ENCODE results near the gene SORCS2. TPM values are rescaled to one million over a fixed set of nuclear protein-coding genes. Genes with fewer than 3 reads are reported as not detected.

The SORCS2 gene
- total and polyA plus RNA-seq, 3 donors from 2014 or later = 2.7 to 4.6 (median 2.9) TPM

DNA sequence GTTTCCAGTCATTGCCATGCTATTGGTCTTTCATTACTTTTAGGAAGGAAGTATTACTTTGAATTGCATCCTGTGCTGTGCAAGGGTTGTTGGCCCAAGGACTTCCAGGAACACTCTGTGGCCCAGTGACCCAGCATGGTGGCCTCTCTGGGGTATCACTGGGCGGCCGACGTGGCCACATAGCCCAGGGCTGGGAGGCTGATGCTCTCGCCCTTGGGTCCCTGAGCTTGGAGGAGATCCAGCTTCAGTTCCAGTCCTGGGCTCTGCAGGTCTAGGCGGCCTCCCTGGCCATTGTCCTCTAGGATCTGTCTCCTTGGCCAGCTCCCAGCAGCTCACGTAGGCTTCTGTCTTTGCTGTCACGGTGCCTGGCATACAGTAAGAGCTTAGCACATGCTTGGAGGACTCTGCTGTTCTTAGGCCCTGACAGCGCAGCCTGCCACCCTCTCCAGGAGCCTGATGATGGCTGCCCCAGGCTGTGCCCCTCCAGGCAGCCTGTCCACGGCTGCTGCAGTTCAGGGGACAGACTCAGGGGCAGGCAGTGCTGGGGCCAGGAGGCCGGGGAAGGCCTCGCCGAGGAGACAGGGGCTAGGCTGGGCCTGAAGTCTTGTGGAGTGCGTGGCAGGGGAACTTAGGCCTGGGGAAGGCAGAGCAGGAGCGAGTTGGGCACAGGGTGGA, 42.2 kb downstream of the SORCS2 start:
- H3K27ac ChIP-seq = no peak overlapping the region
- H3K27me3 ChIP-seq = no peaks in the 10 kb centered on the region
- intact Hi-C loops (cut with DNase I; ENCODE audit: low total_unique reads) = no loop called here
- 84 to 93% methylated on average over 9 to 13 of the region's 14 CpGs for WGBS, 2 donors
- no peaks in the 10 kb centered on the region for H3K36me3 ChIP-seq (ENCODE audit: low read depth, missing control alignments)
- TF ChIP-seq POLR2A (IDR thresholded peaks at IDR 0.05) = no peak
- TF ChIP-seq, protein P1, sequence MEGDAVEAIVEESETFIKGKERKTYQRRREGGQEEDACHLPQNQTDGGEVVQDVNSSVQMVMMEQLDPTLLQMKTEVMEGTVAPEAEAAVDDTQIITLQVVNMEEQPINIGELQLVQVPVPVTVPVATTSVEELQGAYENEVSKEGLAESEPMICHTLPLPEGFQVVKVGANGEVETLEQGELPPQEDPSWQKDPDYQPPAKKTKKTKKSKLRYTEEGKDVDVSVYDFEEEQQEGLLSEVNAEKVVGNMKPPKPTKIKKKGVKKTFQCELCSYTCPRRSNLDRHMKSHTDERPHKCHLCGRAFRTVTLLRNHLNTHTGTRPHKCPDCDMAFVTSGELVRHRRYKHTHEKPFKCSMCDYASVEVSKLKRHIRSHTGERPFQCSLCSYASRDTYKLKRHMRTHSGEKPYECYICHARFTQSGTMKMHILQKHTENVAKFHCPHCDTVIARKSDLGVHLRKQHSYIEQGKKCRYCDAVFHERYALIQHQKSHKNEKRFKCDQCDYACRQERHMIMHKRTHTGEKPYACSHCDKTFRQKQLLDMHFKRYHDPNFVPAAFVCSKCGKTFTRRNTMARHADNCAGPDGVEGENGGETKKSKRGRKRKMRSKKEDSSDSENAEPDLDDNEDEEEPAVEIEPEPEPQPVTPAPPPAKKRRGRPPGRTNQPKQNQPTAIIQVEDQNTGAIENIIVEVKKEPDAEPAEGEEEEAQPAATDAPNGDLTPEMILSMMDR (IDR thresholded peaks at IDR 0.05) = no peak
- H3K4me1 ChIP-seq = peaks cover 10% of the 10 kb centered on the region
- no peaks in the 10 kb centered on the region for H3K9me3 ChIP-seq
- no peak for DNase-seq
- no peak overlapping the region for H3K4me3 ChIP-seq

DNA sequence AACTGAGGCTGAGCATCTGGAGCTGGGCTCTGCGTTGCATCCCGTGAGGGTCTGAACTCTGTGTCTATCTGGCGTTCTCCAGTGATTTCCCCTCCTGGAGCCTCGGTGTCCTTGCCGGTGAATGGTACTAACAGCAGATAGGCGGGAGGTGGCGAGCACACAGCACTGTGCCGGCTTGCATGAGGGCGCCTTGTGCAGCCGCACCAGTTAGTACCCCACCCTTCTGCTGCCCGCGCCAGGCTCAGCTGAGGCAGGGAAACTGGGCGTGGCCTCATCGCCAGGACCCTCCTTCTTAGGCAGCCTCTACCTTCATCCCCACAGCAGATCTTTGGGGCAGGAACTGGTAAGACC, 42.7 kb downstream of the SORCS2 start:
- Histone ChIP-seq H3K27ac (no peak overlapping the region), H3K4me3 (no peak overlapping the region), H3K4me1 (peaks cover 10% of the 10 kb centered on the region), H3K9me3 (no peaks in the 10 kb centered on the region), H3K27me3 (no peaks in the 10 kb centered on the region), H3K36me3 (ENCODE audit: low read depth, missing control alignments) (no peaks in the 10 kb centered on the region)
- no peak for TF ChIP-seq POLR2A (IDR thresholded peaks at IDR 0.05)
- TF ChIP-seq, protein P1 (IDR thresholded peaks at IDR 0.05) = no peak
- intact Hi-C loops (cut with DNase I; ENCODE audit: low total_unique reads) = no loop called here
- no peak for DNase-seq
- 92 to 93% methylated on average over 9 to 14 of the region's 14 CpGs for WGBS, 2 donors

DNA sequence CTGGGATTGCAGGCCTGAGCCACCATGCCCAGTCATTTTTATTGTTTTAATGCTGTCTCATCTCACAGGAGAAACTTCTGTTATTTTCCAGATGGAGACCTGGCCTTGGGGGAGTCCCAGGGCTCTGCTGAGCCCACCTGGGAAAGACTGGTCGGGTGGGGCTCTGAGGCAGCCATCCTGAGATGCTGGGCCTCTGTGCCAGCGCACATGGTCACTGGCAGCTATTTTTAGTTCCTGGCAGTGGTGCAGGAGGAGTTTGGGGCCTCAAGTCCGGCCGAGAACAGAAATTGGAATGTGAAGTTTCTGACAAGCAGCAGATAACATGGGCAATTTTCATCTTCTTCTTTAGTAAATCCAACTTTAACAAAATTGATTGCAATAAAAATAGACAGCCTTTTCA, 44.5 kb downstream of the SORCS2 start:
- peak; percentile 40 for DNase-seq
- WGBS, 2 donors = 22 to 31% methylated on average over 4 of the region's 4 CpGs
- H3K4me1 ChIP-seq = peaks cover 10% of the 10 kb centered on the region
- no peaks in the 10 kb centered on the region for H3K9me3 ChIP-seq
- H3K4me3 ChIP-seq = no peak overlapping the region
- H3K27me3 ChIP-seq = no peaks in the 10 kb centered on the region
- intact Hi-C loops (cut with DNase I; ENCODE audit: low total_unique reads) = no loop called here
- no peak overlapping the region for H3K27ac ChIP-seq
- H3K36me3 ChIP-seq (ENCODE audit: low read depth, missing control alignments) = no peaks in the 10 kb centered on the region
- TF ChIP-seq, protein P1 (IDR thresholded peaks at IDR 0.05) = no peak
- TF ChIP-seq POLR2A (IDR thresholded peaks at IDR 0.05) = no peak

DNA sequence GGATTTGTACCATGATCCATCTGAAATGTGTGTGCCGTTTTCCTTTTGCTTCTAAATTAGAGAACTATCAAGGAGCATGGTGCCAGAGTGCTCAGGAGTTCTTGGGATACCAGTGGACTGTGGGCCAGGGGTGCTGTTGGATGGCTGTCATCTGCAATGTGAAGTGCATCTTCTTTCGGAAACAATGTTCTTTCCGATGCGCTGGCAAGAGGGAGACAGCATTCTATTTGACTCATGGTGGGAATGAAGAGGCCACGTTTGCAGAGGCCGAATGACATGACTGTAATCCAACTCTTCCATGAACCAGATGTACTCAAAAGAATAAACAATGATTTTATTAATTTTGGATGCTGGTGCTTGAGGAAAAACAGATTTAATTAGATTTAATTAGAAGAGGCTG, 45.5 kb downstream of the SORCS2 start:
- H3K9me3 ChIP-seq = no peaks in the 10 kb centered on the region
- H3K4me1 ChIP-seq = peaks cover 10% of the 10 kb centered on the region
- H3K27ac ChIP-seq = no peak overlapping the region
- TF ChIP-seq POLR2A (IDR thresholded peaks at IDR 0.05) = no peak
- TF ChIP-seq, protein P1 (IDR thresholded peaks at IDR 0.05) = no peak
- no peaks in the 10 kb centered on the region for H3K27me3 ChIP-seq
- no peak for DNase-seq
- no peaks in the 10 kb centered on the region for H3K36me3 ChIP-seq (ENCODE audit: low read depth, missing control alignments)
- intact Hi-C loops (cut with DNase I; ENCODE audit: low total_unique reads) = no loop called here
- no peak overlapping the region for H3K4me3 ChIP-seq
- WGBS, 2 donors = 63 to 67% methylated on average over 6 of the region's 6 CpGs

DNA sequence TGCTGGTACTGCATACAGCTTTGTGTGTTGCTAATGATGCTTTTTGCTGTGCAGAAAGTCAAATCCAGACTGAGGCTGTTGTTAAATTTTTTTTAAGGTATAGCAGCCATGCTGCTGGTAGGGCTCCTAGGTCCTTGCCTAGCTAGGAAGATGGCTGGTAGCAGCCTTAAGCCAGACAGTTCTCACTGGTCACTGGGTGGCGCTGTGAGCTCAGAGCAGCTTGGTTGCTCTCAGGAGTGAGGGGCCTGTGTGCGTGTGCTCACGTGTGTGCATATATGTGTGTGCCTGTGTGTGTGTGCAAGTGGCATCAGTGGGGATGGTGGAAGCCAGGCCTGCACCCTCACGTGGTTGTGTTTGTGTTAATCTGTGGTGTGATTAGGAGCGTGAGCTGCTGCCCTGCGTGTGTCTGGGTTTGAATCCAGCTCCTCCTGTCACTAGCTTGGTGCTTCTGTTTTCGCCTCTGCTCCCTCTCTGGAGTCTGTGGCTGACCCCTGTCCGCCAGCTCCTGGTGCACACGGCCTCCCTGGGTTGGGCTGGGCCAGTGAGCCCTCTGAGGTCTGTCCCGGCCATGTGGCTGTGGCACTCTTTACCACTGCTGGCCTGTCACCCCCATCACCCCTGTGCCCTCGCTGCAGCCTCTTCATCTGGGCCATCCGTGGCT, 46.1 kb downstream of the SORCS2 start:
- DNase-seq = no peak
- intact Hi-C loops (cut with DNase I; ENCODE audit: low total_unique reads) = no loop called here
- peaks cover 10% of the 10 kb centered on the region for H3K4me1 ChIP-seq
- H3K9me3 ChIP-seq = no peaks in the 10 kb centered on the region
- no peak overlapping the region for H3K27ac ChIP-seq
- H3K36me3 ChIP-seq (ENCODE audit: low read depth, missing control alignments) = no peaks in the 10 kb centered on the region
- TF ChIP-seq POLR2A (IDR thresholded peaks at IDR 0.05) = no peak
- TF ChIP-seq, protein P1 (IDR thresholded peaks at IDR 0.05) = no peak
- H3K27me3 ChIP-seq = no peaks in the 10 kb centered on the region
- no peak overlapping the region for H3K4me3 ChIP-seq
- WGBS, 2 donors = 94 to 97% methylated on average over 4 to 12 of the region's 12 CpGs
